DND-41 (cell line): ENCODE results near the gene HMGN3.

Source experiments
- ATAC-seq: fragments of 200-7000 bp; cut with Tn5 transposase; 3 replicates; pipeline ENCODE4 v1.9.1; 2021; ENCODE audit warnings: low read depth; ENCODE audit not compliant: insufficient read depth
- DNase-seq: peaks from one replicate; pipeline ENCODE4 v3.0.0-alpha.2; 2020
- H2AFZ ChIP-seq: 2 replicates; pipeline ENCODE4 v1.6.0; 2012; ENCODE audit warnings: low read depth, low read length
- H3K27ac ChIP-seq: 2 replicates; pipeline ENCODE4 v1.5.1; 2012; ENCODE audit warnings: low read length, inconsistent platforms
- H3K27me3 ChIP-seq: fragments of 200-600 bp; sonication (generic); 2 replicates; pipeline ENCODE4 v1.6.0; 2012; ENCODE audit warnings: low read length, mild to moderate bottlenecking, inconsistent platforms; ENCODE audit not compliant: insufficient read depth, poor library complexity
- H3K36me3 ChIP-seq: 2 replicates; pipeline ENCODE4 v1.5.1; 2012; ENCODE audit warnings: low read length, inconsistent platforms; ENCODE audit not compliant: insufficient read depth
- H3K4me1 ChIP-seq: 2 replicates; pipeline ENCODE4 v1.5.1; 2012; ENCODE audit warnings: mild to moderate bottlenecking, low read length; ENCODE audit not compliant: insufficient read depth
- H3K4me2 ChIP-seq: 2 replicates; pipeline ENCODE4 v1.6.0; 2012; ENCODE audit warnings: mild to moderate bottlenecking, moderate library complexity, low read length, inconsistent platforms; ENCODE audit not compliant: insufficient read depth
- H3K4me3 ChIP-seq, 2 experiments: fragments of 200-600 bp in 1 of 2; shearing (Covaris generic) in 1 of 2; 2 replicates each; pipeline ENCODE4 v1.5.1; 2012 to 2016; ENCODE audit warnings: inconsistent platforms in 2 of 2, low read length in 2 of 2, mild to moderate bottlenecking in 2 of 2, low read depth in 1 of 2, moderate library complexity in 1 of 2
- H3K79me2 ChIP-seq: 2 replicates; pipeline ENCODE4 v1.6.0; 2012; ENCODE audit warnings: low read length, inconsistent platforms; ENCODE audit not compliant: insufficient read depth
- H3K9ac ChIP-seq: 2 replicates; pipeline ENCODE4 v1.6.0; 2012; ENCODE audit warnings: low read depth, mild to moderate bottlenecking, inconsistent platforms, low read length, moderate library complexity
- H3K9me3 ChIP-seq: 2 replicates; pipeline ENCODE4 v1.5.1; 2012; ENCODE audit warnings: low read length, moderate library complexity, mild to moderate bottlenecking, inconsistent platforms; ENCODE audit not compliant: insufficient read depth, severe bottlenecking
- H4K20me1 ChIP-seq: 2 replicates; pipeline ENCODE4 v1.6.0; 2012; ENCODE audit warnings: low read length; ENCODE audit not compliant: insufficient read depth
- EZH2 ChIP-seq: IDR thresholded peaks from 3 replicates; pipeline ENCODE4 v1.6.1; 2012; ENCODE audit warnings: borderline replicate concordance, low read depth, mild to moderate bottlenecking, moderate library complexity, low read length, inconsistent platforms; ENCODE audit not compliant: severe bottlenecking
- TF ChIP-seq, protein P1 (sequence below): IDR thresholded peaks from 2 replicates; pipeline ENCODE4 v1.5.1; 2012; ENCODE audit warnings: borderline replicate concordance, low read length, moderate library complexity, mild to moderate bottlenecking; ENCODE audit not compliant: poor library complexity, severe bottlenecking; ENCODE audit errors: extremely low read depth

HMGN3 gene

DNA sequence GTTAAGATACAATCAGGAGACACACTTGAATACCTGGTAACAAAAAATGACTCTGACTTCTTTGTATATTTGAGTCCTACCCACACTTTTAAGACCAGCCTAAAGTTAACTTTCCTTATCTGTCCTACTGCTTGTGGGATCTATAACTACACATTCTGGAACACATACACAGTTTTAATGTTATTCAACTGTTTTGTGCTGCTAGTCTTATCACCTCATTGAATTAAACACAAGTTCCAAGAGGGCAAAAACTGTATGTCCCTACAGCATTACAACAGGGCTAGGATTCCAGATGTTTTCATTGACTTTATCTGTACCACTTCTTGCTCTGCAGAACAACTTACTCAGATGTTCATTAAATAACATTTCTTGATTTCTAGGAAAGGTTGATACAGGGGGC, 2.8 kb downstream of the HMGN3 start:
- peak overlapping the region in 1 of 2 experiments; percentile 4; a peak in 1 of 4 replicates for H3K4me3 ChIP-seq
- H3K4me1 ChIP-seq, result peaks cover 36% of the 10 kb centered on the region
- H3K79me2 ChIP-seq, result peaks cover 76% of the 10 kb centered on the region
- no peak overlapping the region for H2AFZ ChIP-seq
- DNase-seq (no peak), ATAC-seq (no peak)
- no peaks in the 10 kb centered on the region for H3K27me3 ChIP-seq
- H4K20me1 ChIP-seq, result peaks cover 17% of the 10 kb centered on the region; the same call in 1 of the 2 replicates
- no peaks in the 10 kb centered on the region for H3K9me3 ChIP-seq
- H3K4me2 ChIP-seq, result peak overlapping the region; percentile 72; the same call in 1 of the 2 replicates
- no peak overlapping the region for H3K27ac ChIP-seq
- no peak overlapping the region for H3K9ac ChIP-seq
- H3K36me3 ChIP-seq, result no peaks in the 10 kb centered on the region; the same call in 1 of the 2 replicates
- TF ChIP-seq, protein P1, sequence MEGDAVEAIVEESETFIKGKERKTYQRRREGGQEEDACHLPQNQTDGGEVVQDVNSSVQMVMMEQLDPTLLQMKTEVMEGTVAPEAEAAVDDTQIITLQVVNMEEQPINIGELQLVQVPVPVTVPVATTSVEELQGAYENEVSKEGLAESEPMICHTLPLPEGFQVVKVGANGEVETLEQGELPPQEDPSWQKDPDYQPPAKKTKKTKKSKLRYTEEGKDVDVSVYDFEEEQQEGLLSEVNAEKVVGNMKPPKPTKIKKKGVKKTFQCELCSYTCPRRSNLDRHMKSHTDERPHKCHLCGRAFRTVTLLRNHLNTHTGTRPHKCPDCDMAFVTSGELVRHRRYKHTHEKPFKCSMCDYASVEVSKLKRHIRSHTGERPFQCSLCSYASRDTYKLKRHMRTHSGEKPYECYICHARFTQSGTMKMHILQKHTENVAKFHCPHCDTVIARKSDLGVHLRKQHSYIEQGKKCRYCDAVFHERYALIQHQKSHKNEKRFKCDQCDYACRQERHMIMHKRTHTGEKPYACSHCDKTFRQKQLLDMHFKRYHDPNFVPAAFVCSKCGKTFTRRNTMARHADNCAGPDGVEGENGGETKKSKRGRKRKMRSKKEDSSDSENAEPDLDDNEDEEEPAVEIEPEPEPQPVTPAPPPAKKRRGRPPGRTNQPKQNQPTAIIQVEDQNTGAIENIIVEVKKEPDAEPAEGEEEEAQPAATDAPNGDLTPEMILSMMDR, result no peak
- no peak for TF ChIP-seq EZH2

DNA sequence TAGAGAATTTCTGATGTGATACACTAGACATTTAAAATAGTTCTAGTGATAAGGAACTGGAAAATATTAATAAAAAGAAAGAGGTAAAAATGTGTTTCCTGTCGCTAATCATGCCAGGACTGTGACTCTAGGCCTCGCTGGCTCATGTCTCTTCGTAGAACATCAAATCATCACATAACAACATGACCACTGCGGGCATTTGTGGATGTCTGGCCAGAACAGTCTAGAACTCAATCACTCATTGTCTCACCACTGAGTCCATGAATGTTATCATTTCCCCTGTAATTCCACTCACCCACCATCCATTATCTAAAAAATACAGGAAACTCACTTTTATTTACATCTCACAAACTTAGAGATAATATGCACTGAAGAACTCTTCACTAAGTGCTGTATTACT, 3.4 kb downstream of the HMGN3 start:
- ATAC-seq, result no peak
- Histone ChIP-seq H3K4me1 (peaks cover 36% of the 10 kb centered on the region), H3K4me2 (peak overlapping the region; percentile 72; the same call in 1 of the 2 replicates), H3K79me2 (peaks cover 82% of the 10 kb centered on the region), H4K20me1 (peaks cover 19% of the 10 kb centered on the region; the same call in 1 of the 2 replicates), H3K9me3 (no peaks in the 10 kb centered on the region), H3K27me3 (no peaks in the 10 kb centered on the region), H2AFZ (no peak overlapping the region), H3K4me3 (no peak overlapping the region), H3K9ac (no peak overlapping the region), H3K36me3 (no peaks in the 10 kb centered on the region; the same call in 1 of the 2 replicates), H3K27ac (no peak overlapping the region)
- DNase-seq, result no peak
- TF ChIP-seq, protein P1, result no peak
- TF ChIP-seq EZH2, result no peak

DNA sequence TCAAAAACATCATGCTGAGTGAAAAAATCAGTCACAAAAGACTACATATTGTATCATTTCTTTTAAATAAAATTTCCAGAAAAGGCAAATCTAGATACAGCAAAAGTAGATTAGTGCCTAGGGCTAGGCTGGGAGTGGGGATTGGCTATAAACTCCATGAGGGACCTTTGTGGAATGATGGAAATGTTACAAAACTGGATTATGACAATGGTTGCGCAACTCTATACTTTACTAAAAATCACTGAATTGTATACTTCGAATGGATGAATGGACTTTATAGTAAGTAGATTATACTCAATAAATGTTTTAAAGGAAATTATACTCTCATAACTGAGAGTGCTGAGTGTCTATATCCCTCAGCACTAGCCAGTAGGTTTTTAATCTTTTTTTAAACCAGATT, 4.3 kb downstream of the HMGN3 start:
- Histone ChIP-seq H3K79me2 (peaks cover 91% of the 10 kb centered on the region), H3K27ac (no peak overlapping the region), H2AFZ (no peak overlapping the region), H3K4me3 (no peak overlapping the region), H3K4me2 (peak overlapping the region; percentile 28; the same call in 1 of the 2 replicates), H4K20me1 (peaks cover 24% of the 10 kb centered on the region; the same call in 1 of the 2 replicates), H3K9me3 (no peaks in the 10 kb centered on the region), H3K4me1 (peaks cover 32% of the 10 kb centered on the region), H3K36me3 (no peaks in the 10 kb centered on the region; the same call in 1 of the 2 replicates), H3K9ac (no peak overlapping the region), H3K27me3 (no peaks in the 10 kb centered on the region)
- ATAC-seq, result no peak
- TF ChIP-seq EZH2, result no peak
- TF ChIP-seq, protein P1, result no peak
- DNase-seq, result no peak

- Histone ChIP-seq H3K9ac (no peak overlapping the region), H3K79me2 (peaks cover 98% of the 10 kb centered on the region), H3K4me2 (no peak overlapping the region), H3K9me3 (no peaks in the 10 kb centered on the region), H3K36me3 (no peaks in the 10 kb centered on the region), H3K27me3 (no peaks in the 10 kb centered on the region), H4K20me1 (peaks cover 29% of the 10 kb centered on the region; the same call in 1 of the 2 replicates), H3K4me1 (peaks cover 18% of the 10 kb centered on the region), H3K27ac (no peak overlapping the region), H3K4me3 (no peak overlapping the region), H2AFZ (no peak overlapping the region)
- TF ChIP-seq, protein P1, result no peak
- no peak for TF ChIP-seq EZH2
- ATAC-seq (no peak), DNase-seq (no peak)
These were observed 7.0 kb downstream of the HMGN3 start for GRCh38 chr6:79227445-79227844.
